CD4-positive, alpha-beta T cell (primary cell): ENCODE data around the gene NTM. TPM values are rescaled to one million over a fixed set of nuclear protein-coding genes. Genes with fewer than 3 reads are reported as not detected.

Experiments
- ATAC-seq: fragments of 200-7000 bp; cut with Tn5 transposase; one replicate; pipeline ENCODE4 v1.10.0; 2022; ENCODE audit warnings: mild to moderate bottlenecking; ENCODE audit not compliant: poor library complexity
- CTCF ChIA-PET: fragments of 350-600 bp; sonication (Branson Sonifier 250); formaldehyde crosslinking; loops from one replicate; lab custom pipeline; 2021; ENCODE audit warnings: antibody characterized with exemption, inconsistent platforms; lab: Charles Lee
- POLR2A ChIA-PET: fragments of 350-600 bp; sonication (Branson Sonifier 250); formaldehyde crosslinking; loops from one replicate; lab custom pipeline; 2021; ENCODE audit warnings: antibody characterized with exemption, inconsistent platforms; lab: Charles Lee
- DNase-seq, 14 experiments: peaks; one replicate each; pipeline ENCODE4 v3.0.0-alpha.2; 2013 to 2020; ENCODE audit warnings: mixed read lengths in 2 of 14
- H3K27ac ChIP-seq, 2 donors: one replicate each; pipeline versions ENCODE4 v1.5.1 to v1.7.0; 2013; ENCODE audit warnings: low read length in 2 of 2, low read depth in 1 of 2, mild to moderate bottlenecking in 1 of 2
- H3K27me3 ChIP-seq, 2 experiments: 1 replicate in 1 of 2; 2 replicates in 1 of 2; pipeline versions ENCODE4 v1.6.1 to v1.7.0; 2013; ENCODE audit warnings: low read length in 2 of 2, control low read depth in 1 of 2, mild to moderate bottlenecking in 1 of 2, moderate library complexity in 1 of 2; ENCODE audit not compliant: insufficient read depth in 2 of 2, control insufficient read depth in 1 of 2
- H3K36me3 ChIP-seq: one replicate; pipeline ENCODE4 v1.6.1; 2013; ENCODE audit warnings: low read length, control low read depth; ENCODE audit not compliant: insufficient read depth
- H3K4me1 ChIP-seq: one replicate; pipeline ENCODE4 v1.6.1; 2013; ENCODE audit warnings: low read length, control low read depth; ENCODE audit not compliant: insufficient read depth
- H3K4me3 ChIP-seq: one replicate; pipeline ENCODE4 v1.5.1; 2013; ENCODE audit warnings: mild to moderate bottlenecking, low read length, moderate library complexity
- H3K9me3 ChIP-seq, 2 experiments: 1 replicate in 1 of 2; 2 replicates in 1 of 2; pipeline versions ENCODE4 v1.6.1 to v1.7.0; 2013; ENCODE audit warnings: low read length in 2 of 2, mild to moderate bottlenecking in 2 of 2, control low read depth in 1 of 2, moderate library complexity in 1 of 2; ENCODE audit not compliant: control insufficient read depth in 1 of 2, insufficient read depth in 1 of 2
- H3K27ac Mint-ChIP-seq: one replicate; pipeline ENCODE4 v1.8.0; 2020; ENCODE audit warnings: mixed read lengths
- H3K27me3 Mint-ChIP-seq: one replicate; pipeline ENCODE4 v1.8.0; 2021; ENCODE audit warnings: mixed read lengths
- H3K36me3 Mint-ChIP-seq: one replicate; pipeline ENCODE4 v1.8.0; 2021; ENCODE audit warnings: low read depth, mixed read lengths
- H3K4me1 Mint-ChIP-seq: one replicate; pipeline ENCODE4 v1.8.0; 2021; ENCODE audit warnings: low read depth, mixed read lengths
- H3K4me3 Mint-ChIP-seq: one replicate; pipeline ENCODE4 v1.8.0; 2020; ENCODE audit warnings: mild to moderate bottlenecking, mixed read lengths
- H3K9me3 Mint-ChIP-seq: one replicate; pipeline ENCODE4 v1.8.0; 2020; ENCODE audit warnings: mixed read lengths
- intact Hi-C, 2 experiments: fragments of 100-400 bp; cut with DNase I in 1 of 2; cut with micrococcal nuclease in 1 of 2; formaldehyde crosslinking; loops; one replicate each; pipeline versions ENCODE4 v1.15.1 to v1.9.0; 2023 to 2025; cut with DNase I, micrococcal nuclease
- total RNA-seq, 174 experiments: library from RNA in 2 of 174; stranded (reverse) in 2 of 174; gene quantifications; one replicate each; pipeline ENCODE4 v1.2.3 and lab custom pipeline; 2021 to 2026
- TF ChIP-seq, protein P1 (sequence below): fragments of 200-600 bp; IDR thresholded peaks from one replicate; pipeline ENCODE4 v1.8.0; 2022; ENCODE audit warnings: antibody characterized with exemption, mild to moderate bottlenecking

NTM gene
- total RNA-seq, 2 experiments from 2014 or later, result not detected

GRCh38 chr11:131796089-131796488, 425.7 kb downstream of the NTM start:
- Mint-ChIP-seq H3K4me3 (no peak overlapping the region), H3K27me3 (no peaks in the 10 kb centered on the region), H3K36me3 (no peaks in the 10 kb centered on the region), H3K9me3 (no peaks in the 10 kb centered on the region), H3K27ac (no peak overlapping the region), H3K4me1 (no peaks in the 10 kb centered on the region)
- Histone ChIP-seq H3K27ac (no peak overlapping the region), H3K9me3 (peaks cover 0 to 8% of the 10 kb centered on the region in 2 experiments), H3K27me3 (no peaks in the 10 kb centered on the region), H3K36me3 (no peaks in the 10 kb centered on the region), H3K4me1 (no peaks in the 10 kb centered on the region), H3K4me3 (no peak overlapping the region)
- DNase-seq (no peak), ATAC-seq (no peak)
- ChIA-PET POLR2A (no interaction called here), CTCF (no interaction called here)
- intact Hi-C loops, result no loop called here
- TF ChIP-seq, protein P1, sequence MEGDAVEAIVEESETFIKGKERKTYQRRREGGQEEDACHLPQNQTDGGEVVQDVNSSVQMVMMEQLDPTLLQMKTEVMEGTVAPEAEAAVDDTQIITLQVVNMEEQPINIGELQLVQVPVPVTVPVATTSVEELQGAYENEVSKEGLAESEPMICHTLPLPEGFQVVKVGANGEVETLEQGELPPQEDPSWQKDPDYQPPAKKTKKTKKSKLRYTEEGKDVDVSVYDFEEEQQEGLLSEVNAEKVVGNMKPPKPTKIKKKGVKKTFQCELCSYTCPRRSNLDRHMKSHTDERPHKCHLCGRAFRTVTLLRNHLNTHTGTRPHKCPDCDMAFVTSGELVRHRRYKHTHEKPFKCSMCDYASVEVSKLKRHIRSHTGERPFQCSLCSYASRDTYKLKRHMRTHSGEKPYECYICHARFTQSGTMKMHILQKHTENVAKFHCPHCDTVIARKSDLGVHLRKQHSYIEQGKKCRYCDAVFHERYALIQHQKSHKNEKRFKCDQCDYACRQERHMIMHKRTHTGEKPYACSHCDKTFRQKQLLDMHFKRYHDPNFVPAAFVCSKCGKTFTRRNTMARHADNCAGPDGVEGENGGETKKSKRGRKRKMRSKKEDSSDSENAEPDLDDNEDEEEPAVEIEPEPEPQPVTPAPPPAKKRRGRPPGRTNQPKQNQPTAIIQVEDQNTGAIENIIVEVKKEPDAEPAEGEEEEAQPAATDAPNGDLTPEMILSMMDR, result no peak

DNA sequence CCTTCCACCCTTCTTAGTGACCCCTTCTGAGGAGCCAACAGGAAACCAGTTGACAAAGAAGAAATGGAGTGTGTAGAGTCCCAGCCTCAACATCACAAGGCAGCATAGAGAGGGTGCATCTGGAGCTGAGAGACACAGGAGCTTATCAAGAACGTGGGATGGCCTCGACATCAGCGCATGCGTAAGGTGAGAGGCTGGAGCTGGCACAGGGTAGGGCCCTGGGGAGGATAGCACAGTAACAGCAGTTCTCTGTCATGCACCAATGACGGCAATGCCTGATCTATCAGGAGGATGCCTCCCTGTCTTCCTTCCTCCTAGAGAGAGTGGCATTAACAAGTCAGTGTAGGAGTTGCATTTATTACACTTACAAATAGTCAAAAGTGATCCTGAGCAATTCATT, 426.1 kb downstream of the NTM start:
- no peak overlapping the region for H3K27ac Mint-ChIP-seq
- ATAC-seq (no peak), DNase-seq (no peak)
- H3K4me3 Mint-ChIP-seq, result no peak overlapping the region
- H3K9me3 ChIP-seq, result peaks cover 0 to 11% of the 10 kb centered on the region in 2 experiments
- no peaks in the 10 kb centered on the region for H3K4me1 ChIP-seq
- intact Hi-C loops, result no loop called here
- no peaks in the 10 kb centered on the region for H3K27me3 ChIP-seq
- H3K4me3 ChIP-seq, result no peak overlapping the region
- H3K36me3 Mint-ChIP-seq, result no peaks in the 10 kb centered on the region
- H3K27me3 Mint-ChIP-seq, result no peaks in the 10 kb centered on the region
- ChIA-PET CTCF (no interaction called here), POLR2A (no interaction called here)
- no peaks in the 10 kb centered on the region for H3K36me3 ChIP-seq
- TF ChIP-seq, protein P1, result no peak
- no peaks in the 10 kb centered on the region for H3K9me3 Mint-ChIP-seq
- H3K27ac ChIP-seq, result no peak overlapping the region
- no peaks in the 10 kb centered on the region for H3K4me1 Mint-ChIP-seq

DNA sequence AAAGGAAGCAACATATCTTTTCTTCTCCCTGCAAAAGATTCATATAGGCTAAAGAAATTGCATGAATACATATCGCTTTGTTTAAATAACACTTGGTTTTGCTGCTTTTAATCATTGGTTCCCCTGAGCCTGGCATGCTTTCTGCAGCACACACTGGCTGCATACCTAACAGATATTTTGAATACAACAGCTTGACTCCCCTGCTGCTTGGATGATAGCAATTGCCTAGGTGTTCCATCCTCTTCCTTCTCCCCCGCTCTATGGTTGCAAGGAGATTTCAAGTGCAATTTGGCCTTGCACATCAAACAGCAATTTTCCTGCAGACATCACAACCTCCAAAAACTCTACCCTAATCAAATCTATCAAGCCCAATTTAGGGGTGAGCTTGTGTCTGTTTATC, 430.0 kb downstream of the NTM start:
- peaks cover 0 to 14% of the 10 kb centered on the region in 2 experiments for H3K9me3 ChIP-seq
- H3K4me1 ChIP-seq, result no peaks in the 10 kb centered on the region
- intact Hi-C loops, result no loop called here
- Mint-ChIP-seq H3K4me3 (no peak overlapping the region), H3K4me1 (no peaks in the 10 kb centered on the region), H3K36me3 (no peaks in the 10 kb centered on the region), H3K9me3 (no peaks in the 10 kb centered on the region), H3K27me3 (no peaks in the 10 kb centered on the region), H3K27ac (no peak overlapping the region)
- H3K27me3 ChIP-seq, result no peaks in the 10 kb centered on the region
- ChIA-PET POLR2A (no interaction called here), CTCF (no interaction called here)
- ATAC-seq, result no peak
- H3K27ac ChIP-seq, result no peak overlapping the region
- no peaks in the 10 kb centered on the region for H3K36me3 ChIP-seq
- H3K4me3 ChIP-seq, result no peak overlapping the region
- TF ChIP-seq, protein P1, result no peak
- DNase-seq, result no peak
